ENCODE data around the gene SPPL3.

Gene SPPL3

DNA sequence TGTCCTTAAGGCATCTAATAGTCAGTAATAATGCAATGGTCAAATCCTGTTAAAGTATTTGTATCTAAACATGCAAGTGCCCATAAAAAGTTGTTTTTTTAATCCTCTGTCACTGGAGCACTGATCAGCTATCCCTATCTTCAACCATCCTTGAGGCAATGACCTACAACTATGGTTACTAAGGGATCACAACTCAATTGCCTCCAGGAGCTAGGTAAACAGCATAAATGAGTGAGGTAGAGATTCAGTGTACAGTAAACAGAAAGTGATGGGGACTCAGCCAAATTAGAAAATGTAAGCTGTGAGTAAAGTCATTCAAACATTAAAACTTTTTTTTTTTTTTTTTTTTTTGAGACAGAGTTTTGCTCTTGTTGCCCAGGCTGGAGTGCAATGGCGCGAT lies 18.6 kb downstream of the SPPL3 start:
- no peak for TF ChIP-seq PPARA (CRISPR knock-in tag; IDR thresholded peaks at IDR 0.05; ENCODE audit: borderline replicate concordance)
- no peak for TF ChIP-seq ZNF565 (CRISPR knock-in tag; conservative IDR thresholded peaks at IDR 0.05; ENCODE audit: low read depth)
- TF ChIP-seq OSR1 (CRISPR knock-in tag; IDR thresholded peaks at IDR 0.05) = no peak
- no peak for TF ChIP-seq RARB (CRISPR knock-in tag; IDR thresholded peaks at IDR 0.05)
- no peak for TF ChIP-seq BACH2 (CRISPR knock-in tag; IDR thresholded peaks at IDR 0.05; ENCODE audit: borderline replicate concordance)
- no peak for TF ChIP-seq ESRRG (CRISPR knock-in tag; IDR thresholded peaks at IDR 0.05)
- no peak for TF ChIP-seq ZNF8 (CRISPR knock-in tag; IDR thresholded peaks at IDR 0.05)
- no peak for TF ChIP-seq ISL1 (CRISPR knock-in tag; IDR thresholded peaks at IDR 0.05)
- TF ChIP-seq GLIS3 (CRISPR knock-in tag; IDR thresholded peaks at IDR 0.05) = no peak
- no peak for TF ChIP-seq ZNF70 (CRISPR knock-in tag; IDR thresholded peaks at IDR 0.05)
- TF ChIP-seq ZFP3 (CRISPR knock-in tag; IDR thresholded peaks at IDR 0.05) = no peak
- TF ChIP-seq, protein P1, sequence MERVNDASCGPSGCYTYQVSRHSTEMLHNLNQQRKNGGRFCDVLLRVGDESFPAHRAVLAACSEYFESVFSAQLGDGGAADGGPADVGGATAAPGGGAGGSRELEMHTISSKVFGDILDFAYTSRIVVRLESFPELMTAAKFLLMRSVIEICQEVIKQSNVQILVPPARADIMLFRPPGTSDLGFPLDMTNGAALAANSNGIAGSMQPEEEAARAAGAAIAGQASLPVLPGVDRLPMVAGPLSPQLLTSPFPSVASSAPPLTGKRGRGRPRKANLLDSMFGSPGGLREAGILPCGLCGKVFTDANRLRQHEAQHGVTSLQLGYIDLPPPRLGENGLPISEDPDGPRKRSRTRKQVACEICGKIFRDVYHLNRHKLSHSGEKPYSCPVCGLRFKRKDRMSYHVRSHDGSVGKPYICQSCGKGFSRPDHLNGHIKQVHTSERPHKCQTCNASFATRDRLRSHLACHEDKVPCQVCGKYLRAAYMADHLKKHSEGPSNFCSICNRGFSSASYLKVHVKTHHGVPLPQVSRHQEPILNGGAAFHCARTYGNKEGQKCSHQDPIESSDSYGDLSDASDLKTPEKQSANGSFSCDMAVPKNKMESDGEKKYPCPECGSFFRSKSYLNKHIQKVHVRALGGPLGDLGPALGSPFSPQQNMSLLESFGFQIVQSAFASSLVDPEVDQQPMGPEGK (CRISPR knock-in tag; IDR thresholded peaks at IDR 0.05; ENCODE audit: borderline replicate concordance) = no peak
- TF ChIP-seq, protein P2, sequence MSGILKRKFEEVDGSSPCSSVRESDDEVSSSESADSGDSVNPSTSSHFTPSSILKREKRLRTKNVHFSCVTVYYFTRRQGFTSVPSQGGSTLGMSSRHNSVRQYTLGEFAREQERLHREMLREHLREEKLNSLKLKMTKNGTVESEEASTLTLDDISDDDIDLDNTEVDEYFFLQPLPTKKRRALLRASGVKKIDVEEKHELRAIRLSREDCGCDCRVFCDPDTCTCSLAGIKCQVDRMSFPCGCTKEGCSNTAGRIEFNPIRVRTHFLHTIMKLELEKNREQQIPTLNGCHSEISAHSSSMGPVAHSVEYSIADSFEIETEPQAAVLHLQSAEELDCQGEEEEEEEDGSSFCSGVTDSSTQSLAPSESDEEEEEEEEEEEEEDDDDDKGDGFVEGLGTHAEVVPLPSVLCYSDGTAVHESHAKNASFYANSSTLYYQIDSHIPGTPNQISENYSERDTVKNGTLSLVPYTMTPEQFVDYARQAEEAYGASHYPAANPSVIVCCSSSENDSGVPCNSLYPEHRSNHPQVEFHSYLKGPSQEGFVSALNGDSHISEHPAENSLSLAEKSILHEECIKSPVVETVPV (CRISPR knock-in tag; IDR thresholded peaks at IDR 0.05) = no peak
- TF ChIP-seq ARNTL (CRISPR knock-in tag; IDR thresholded peaks at IDR 0.05; ENCODE audit: borderline replicate concordance, low read depth) = no peak
- TF ChIP-seq, protein P3, sequence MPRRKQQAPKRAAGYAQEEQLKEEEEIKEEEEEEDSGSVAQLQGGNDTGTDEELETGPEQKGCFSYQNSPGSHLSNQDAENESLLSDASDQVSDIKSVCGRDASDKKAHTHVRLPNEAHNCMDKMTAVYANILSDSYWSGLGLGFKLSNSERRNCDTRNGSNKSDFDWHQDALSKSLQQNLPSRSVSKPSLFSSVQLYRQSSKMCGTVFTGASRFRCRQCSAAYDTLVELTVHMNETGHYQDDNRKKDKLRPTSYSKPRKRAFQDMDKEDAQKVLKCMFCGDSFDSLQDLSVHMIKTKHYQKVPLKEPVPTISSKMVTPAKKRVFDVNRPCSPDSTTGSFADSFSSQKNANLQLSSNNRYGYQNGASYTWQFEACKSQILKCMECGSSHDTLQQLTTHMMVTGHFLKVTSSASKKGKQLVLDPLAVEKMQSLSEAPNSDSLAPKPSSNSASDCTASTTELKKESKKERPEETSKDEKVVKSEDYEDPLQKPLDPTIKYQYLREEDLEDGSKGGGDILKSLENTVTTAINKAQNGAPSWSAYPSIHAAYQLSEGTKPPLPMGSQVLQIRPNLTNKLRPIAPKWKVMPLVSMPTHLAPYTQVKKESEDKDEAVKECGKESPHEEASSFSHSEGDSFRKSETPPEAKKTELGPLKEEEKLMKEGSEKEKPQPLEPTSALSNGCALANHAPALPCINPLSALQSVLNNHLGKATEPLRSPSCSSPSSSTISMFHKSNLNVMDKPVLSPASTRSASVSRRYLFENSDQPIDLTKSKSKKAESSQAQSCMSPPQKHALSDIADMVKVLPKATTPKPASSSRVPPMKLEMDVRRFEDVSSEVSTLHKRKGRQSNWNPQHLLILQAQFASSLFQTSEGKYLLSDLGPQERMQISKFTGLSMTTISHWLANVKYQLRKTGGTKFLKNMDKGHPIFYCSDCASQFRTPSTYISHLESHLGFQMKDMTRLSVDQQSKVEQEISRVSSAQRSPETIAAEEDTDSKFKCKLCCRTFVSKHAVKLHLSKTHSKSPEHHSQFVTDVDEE (CRISPR knock-in tag; IDR thresholded peaks at IDR 0.05) = no peak
- no peak for TF ChIP-seq SNAI2 (CRISPR knock-in tag; IDR thresholded peaks at IDR 0.05)
- TF ChIP-seq, protein P4, sequence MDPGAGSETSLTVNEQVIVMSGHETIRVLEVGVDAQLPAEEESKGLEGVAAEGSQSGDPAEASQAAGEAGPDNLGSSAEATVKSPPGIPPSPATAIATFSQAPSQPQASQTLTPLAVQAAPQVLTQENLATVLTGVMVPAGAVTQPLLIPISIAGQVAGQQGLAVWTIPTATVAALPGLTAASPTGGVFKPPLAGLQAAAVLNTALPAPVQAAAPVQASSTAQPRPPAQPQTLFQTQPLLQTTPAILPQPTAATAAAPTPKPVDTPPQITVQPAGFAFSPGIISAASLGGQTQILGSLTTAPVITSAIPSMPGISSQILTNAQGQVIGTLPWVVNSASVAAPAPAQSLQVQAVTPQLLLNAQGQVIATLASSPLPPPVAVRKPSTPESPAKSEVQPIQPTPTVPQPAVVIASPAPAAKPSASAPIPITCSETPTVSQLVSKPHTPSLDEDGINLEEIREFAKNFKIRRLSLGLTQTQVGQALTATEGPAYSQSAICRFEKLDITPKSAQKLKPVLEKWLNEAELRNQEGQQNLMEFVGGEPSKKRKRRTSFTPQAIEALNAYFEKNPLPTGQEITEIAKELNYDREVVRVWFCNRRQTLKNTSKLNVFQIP (CRISPR knock-in tag; IDR thresholded peaks at IDR 0.05; ENCODE audit: borderline replicate concordance, low read depth) = no peak
- TF ChIP-seq, protein P5, sequence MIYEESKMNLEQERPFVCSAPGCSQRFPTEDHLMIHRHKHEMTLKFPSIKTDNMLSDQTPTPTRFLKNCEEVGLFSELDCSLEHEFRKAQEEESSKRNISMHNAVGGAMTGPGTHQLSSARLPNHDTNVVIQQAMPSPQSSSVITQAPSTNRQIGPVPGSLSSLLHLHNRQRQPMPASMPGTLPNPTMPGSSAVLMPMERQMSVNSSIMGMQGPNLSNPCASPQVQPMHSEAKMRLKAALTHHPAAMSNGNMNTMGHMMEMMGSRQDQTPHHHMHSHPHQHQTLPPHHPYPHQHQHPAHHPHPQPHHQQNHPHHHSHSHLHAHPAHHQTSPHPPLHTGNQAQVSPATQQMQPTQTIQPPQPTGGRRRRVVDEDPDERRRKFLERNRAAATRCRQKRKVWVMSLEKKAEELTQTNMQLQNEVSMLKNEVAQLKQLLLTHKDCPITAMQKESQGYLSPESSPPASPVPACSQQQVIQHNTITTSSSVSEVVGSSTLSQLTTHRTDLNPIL (CRISPR knock-in tag; IDR thresholded peaks at IDR 0.05; ENCODE audit: low read depth) = no peak
- no peak for TF ChIP-seq TOX (CRISPR knock-in tag; IDR thresholded peaks at IDR 0.05; ENCODE audit: borderline replicate concordance)
- no peak for ATAC-seq

DNA sequence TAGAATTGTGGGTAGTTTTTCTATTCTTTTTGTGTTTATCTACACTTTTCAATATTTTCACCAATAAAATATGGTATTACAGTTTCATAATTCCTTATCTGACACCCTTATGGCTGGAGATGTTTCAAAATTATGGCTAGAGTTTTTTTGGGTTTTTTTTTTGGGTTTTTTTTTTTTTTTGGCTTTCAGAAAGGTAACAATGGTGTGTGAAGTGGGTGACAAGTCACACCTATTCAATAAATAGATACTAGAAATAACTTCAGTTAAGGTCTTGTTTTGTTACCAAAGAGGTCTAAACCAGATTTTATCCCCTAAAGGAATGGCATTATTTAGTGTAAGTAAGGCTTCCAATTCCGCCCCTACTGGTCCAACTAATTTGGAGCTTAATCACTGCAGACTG lies 19.5 kb downstream of the SPPL3 start:
- no peak for ATAC-seq
- TF ChIP-seq, protein P4 (CRISPR knock-in tag; IDR thresholded peaks at IDR 0.05; ENCODE audit: borderline replicate concordance, low read depth) = no peak
- TF ChIP-seq OSR1 (CRISPR knock-in tag; IDR thresholded peaks at IDR 0.05) (no peak), ZFP30 (CRISPR knock-in tag; IDR thresholded peaks at IDR 0.05) (no peak), ARNTL (CRISPR knock-in tag; IDR thresholded peaks at IDR 0.05; ENCODE audit: borderline replicate concordance, low read depth) (no peak), GLIS3 (CRISPR knock-in tag; IDR thresholded peaks at IDR 0.05) (no peak), RARB (CRISPR knock-in tag; IDR thresholded peaks at IDR 0.05) (no peak), BACH2 (CRISPR knock-in tag; IDR thresholded peaks at IDR 0.05; ENCODE audit: borderline replicate concordance) (no peak), ZNF70 (CRISPR knock-in tag; IDR thresholded peaks at IDR 0.05) (no peak), ZNF565 (CRISPR knock-in tag; conservative IDR thresholded peaks at IDR 0.05; ENCODE audit: low read depth) (no peak), ZFP3 (CRISPR knock-in tag; IDR thresholded peaks at IDR 0.05) (no peak), SNAI2 (CRISPR knock-in tag; IDR thresholded peaks at IDR 0.05) (no peak), ISL1 (CRISPR knock-in tag; IDR thresholded peaks at IDR 0.05) (no peak), TCF4 (CRISPR knock-in tag; IDR thresholded peaks at IDR 0.05; ENCODE audit: borderline replicate concordance) (no peak)
- TF ChIP-seq, protein P3 (CRISPR knock-in tag; IDR thresholded peaks at IDR 0.05) = no peak
- TF ChIP-seq, protein P5 (CRISPR knock-in tag; IDR thresholded peaks at IDR 0.05; ENCODE audit: low read depth) = no peak
- TF ChIP-seq, protein P2 (CRISPR knock-in tag; IDR thresholded peaks at IDR 0.05) = no peak

All from SK-N-SH treated with all-trans-retinoic acid at 6 μM for 48 hours (cell line).